Mesenchymal stem cell (in vitro differentiated cells and primary cell): ENCODE data around the gene CDK6.
"Not testable (repeated sequence)": the region's sequence is repeated elsewhere in the genome, so short reads cannot be mapped to it uniquely, and the experiment has no call there.

Experiments used
- DNase-seq: peaks from one replicate; pipeline ENCODE4 v3.0.0-alpha.2; 2013
- H2AFZ ChIP-seq: one replicate; pipeline ENCODE4 v1.6.1; 2013; ENCODE audit warnings: low read depth, mild to moderate bottlenecking, control low read depth, inconsistent platforms, low read length, moderate library complexity
- H2AK5ac ChIP-seq: 2 replicates; pipeline ENCODE4 v1.6.1; 2013; ENCODE audit warnings: low read length, moderate library complexity, mild to moderate bottlenecking, inconsistent platforms; ENCODE audit not compliant: severe bottlenecking
- H2BK120ac ChIP-seq: one replicate; pipeline ENCODE4 v1.6.1; 2013; ENCODE audit warnings: low read depth, mild to moderate bottlenecking, inconsistent platforms, low read length, moderate library complexity
- H2BK12ac ChIP-seq, 2 experiments: one replicate each; pipeline ENCODE4 v1.6.1; 2013; ENCODE audit warnings: inconsistent platforms in 2 of 2, low read length in 2 of 2, mild to moderate bottlenecking in 2 of 2, moderate library complexity in 2 of 2, control low read depth in 1 of 2
- H2BK15ac ChIP-seq: one replicate; pipeline ENCODE4 v1.6.1; 2013; ENCODE audit warnings: mild to moderate bottlenecking, low read depth, inconsistent platforms; ENCODE audit not compliant: poor library complexity, severe bottlenecking
- H2BK5ac ChIP-seq: 2 replicates; pipeline ENCODE4 v1.6.1; 2013; ENCODE audit warnings: low read depth, mild to moderate bottlenecking, low read length, control low read depth, inconsistent platforms; ENCODE audit not compliant: poor library complexity, severe bottlenecking
- H3K14ac ChIP-seq, 2 experiments: one replicate each; pipeline ENCODE4 v1.6.1; 2013; ENCODE audit warnings: inconsistent platforms in 2 of 2, low read length in 2 of 2, control low read depth in 1 of 2, mild to moderate bottlenecking in 1 of 2, moderate library complexity in 1 of 2
- H3K18ac ChIP-seq, 2 experiments: one replicate each; pipeline ENCODE4 v1.6.1; 2013; ENCODE audit warnings: inconsistent platforms in 2 of 2, low read length in 2 of 2, control low read depth in 1 of 2, low read depth in 1 of 2, mild to moderate bottlenecking in 1 of 2
- H3K23ac ChIP-seq, 2 experiments: one replicate each; pipeline ENCODE4 v1.6.1; 2013; ENCODE audit warnings: inconsistent platforms in 2 of 2, low read length in 2 of 2, mild to moderate bottlenecking in 2 of 2, moderate library complexity in 2 of 2, control low read depth in 1 of 2
- H3K27ac ChIP-seq: 2 replicates; pipeline ENCODE4 v1.5.1; 2013; ENCODE audit warnings: mild to moderate bottlenecking, moderate library complexity, low read length, control low read depth, inconsistent platforms; ENCODE audit not compliant: poor library complexity, severe bottlenecking
- H3K27me3 ChIP-seq, 2 experiments: 2 replicates each; pipeline versions ENCODE4 v1.6.1 to v1.7.0; 2013; ENCODE audit warnings: low read length in 2 of 2, mild to moderate bottlenecking in 2 of 2, moderate library complexity in 2 of 2, control low read depth in 1 of 2, inconsistent platforms in 1 of 2; ENCODE audit not compliant: control insufficient read depth in 1 of 2, insufficient read depth in 1 of 2
- H3K36me3 ChIP-seq, 2 experiments: 2 replicates each; pipeline versions ENCODE4 v1.6.1 to v1.7.0; 2013; ENCODE audit warnings: low read length in 2 of 2, control low read depth in 1 of 2, inconsistent platforms in 1 of 2, low read depth in 1 of 2, mild to moderate bottlenecking in 1 of 2; ENCODE audit not compliant: insufficient read depth in 2 of 2, control insufficient read depth in 1 of 2
- H3K4ac ChIP-seq, 2 experiments: one replicate each; pipeline ENCODE4 v1.6.1; 2013; ENCODE audit warnings: inconsistent platforms in 2 of 2, low read length in 2 of 2, mild to moderate bottlenecking in 2 of 2, moderate library complexity in 2 of 2, control low read depth in 1 of 2, low read depth in 1 of 2
- H3K4me1 ChIP-seq: 2 replicates; pipeline ENCODE4 v1.6.1; 2013; ENCODE audit warnings: low read depth, low read length, control low read depth; ENCODE audit not compliant: control insufficient read depth, insufficient read depth
- H3K4me2 ChIP-seq: 2 replicates; pipeline ENCODE4 v1.6.1; 2013; ENCODE audit warnings: low read length, mild to moderate bottlenecking, inconsistent platforms; ENCODE audit not compliant: poor library complexity, severe bottlenecking
- H3K4me3 ChIP-seq, 2 experiments: 2 replicates each; pipeline versions ENCODE4 v1.5.1 to v1.7.0; 2013; ENCODE audit warnings: low read length in 2 of 2, mild to moderate bottlenecking in 2 of 2, control low read depth in 1 of 2, low read depth in 1 of 2; ENCODE audit not compliant: insufficient read depth in 1 of 2
- H3K79me1 ChIP-seq: replicated peaks from 2 replicates; pipeline ENCODE4 v1.6.1; 2013; ENCODE audit warnings: mild to moderate bottlenecking, control low read depth, low read length, inconsistent platforms; ENCODE audit not compliant: poor library complexity, severe bottlenecking
- H3K9ac ChIP-seq: 2 replicates; pipeline ENCODE4 v1.7.0; 2013; ENCODE audit warnings: mild to moderate bottlenecking, low read length, moderate library complexity
- H3K9me3 ChIP-seq: 2 replicates; pipeline ENCODE4 v1.7.0; 2013; ENCODE audit warnings: mild to moderate bottlenecking, low read length; ENCODE audit not compliant: control insufficient read depth
- H4K8ac ChIP-seq: one replicate; pipeline ENCODE4 v1.6.1; 2013; ENCODE audit warnings: inconsistent platforms, mild to moderate bottlenecking, low read length, moderate library complexity
- H4K91ac ChIP-seq: one replicate; pipeline ENCODE4 v1.6.1; 2013; ENCODE audit warnings: mild to moderate bottlenecking, low read length, inconsistent platforms
- WGBS: methylation state at CpG from one replicate; pipeline ENCODE4 v1.1.7; 2013; ENCODE audit warnings: mixed read lengths; 5-methylcytosine and 5-hydroxymethylcytosine counted together

CDK6 gene

DNA sequence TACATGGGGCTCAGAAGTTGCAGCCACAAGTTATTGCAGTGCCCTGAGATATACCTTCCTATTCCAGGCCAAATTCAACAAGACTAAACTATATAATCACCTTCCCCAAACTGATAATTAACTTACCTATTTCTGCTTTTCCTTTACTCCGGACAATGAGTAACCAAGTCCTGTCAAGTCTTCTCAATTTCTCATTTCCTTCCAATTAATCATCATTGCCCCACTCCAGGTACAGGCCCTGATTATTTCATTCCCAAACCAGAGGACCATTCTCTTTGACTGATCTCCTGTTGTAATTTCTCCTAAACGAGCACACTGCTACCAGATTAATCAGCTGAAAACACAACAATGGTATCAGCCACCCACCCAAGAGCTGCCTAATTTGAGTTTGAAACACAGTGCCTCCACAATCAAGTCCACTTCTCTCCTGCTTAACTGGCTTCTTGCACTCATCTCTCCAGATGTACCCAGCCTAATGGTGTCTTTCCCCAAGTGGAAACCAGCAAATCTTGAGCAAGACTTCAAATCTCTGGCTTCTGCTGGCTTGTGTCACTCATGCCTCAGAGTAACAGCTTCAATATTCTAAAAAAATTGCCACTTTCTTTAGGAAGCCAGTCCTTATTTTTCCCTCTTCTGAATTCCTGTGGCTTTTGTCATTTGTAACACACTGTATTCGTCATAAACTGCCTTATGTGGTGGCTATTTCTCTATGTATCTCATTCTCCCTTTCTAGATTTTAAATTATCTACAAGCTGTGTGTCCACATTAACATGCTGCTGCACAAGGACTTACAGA is 89.1 kb downstream of the CDK6 start:
- H4K8ac ChIP-seq, result no peak overlapping the region
- H3K4ac ChIP-seq, result no peak overlapping the region
- no peak overlapping the region for H2BK12ac ChIP-seq
- no peaks in the 10 kb centered on the region for H3K9me3 ChIP-seq
- peak; percentile 52 for DNase-seq
- H2AFZ ChIP-seq, result no peak overlapping the region
- no peak overlapping the region for H3K14ac ChIP-seq
- no peak overlapping the region for H3K18ac ChIP-seq
- no peak overlapping the region for H2BK15ac ChIP-seq
- no peak overlapping the region for H3K23ac ChIP-seq
- 35% methylated on average over 3 of the region's 3 CpGs for WGBS
- no peaks in the 10 kb centered on the region for H3K27me3 ChIP-seq
- H3K4me1 ChIP-seq, result peaks cover 3% of the 10 kb centered on the region
- H2BK120ac ChIP-seq, result no peak overlapping the region
- H3K36me3 ChIP-seq, result peaks cover 0 to 3% of the 10 kb centered on the region in 2 experiments
- no peak overlapping the region for H2AK5ac ChIP-seq
- no peak overlapping the region for H3K9ac ChIP-seq
- H3K4me2 ChIP-seq, result peak overlapping the region; percentile 33
- peaks cover 1% of the 10 kb centered on the region for H3K79me1 ChIP-seq
- peak overlapping the region; percentile 81 for H3K27ac ChIP-seq
- no peak overlapping the region for H3K4me3 ChIP-seq
- no peak overlapping the region for H4K91ac ChIP-seq
- no peak overlapping the region for H2BK5ac ChIP-seq

DNA sequence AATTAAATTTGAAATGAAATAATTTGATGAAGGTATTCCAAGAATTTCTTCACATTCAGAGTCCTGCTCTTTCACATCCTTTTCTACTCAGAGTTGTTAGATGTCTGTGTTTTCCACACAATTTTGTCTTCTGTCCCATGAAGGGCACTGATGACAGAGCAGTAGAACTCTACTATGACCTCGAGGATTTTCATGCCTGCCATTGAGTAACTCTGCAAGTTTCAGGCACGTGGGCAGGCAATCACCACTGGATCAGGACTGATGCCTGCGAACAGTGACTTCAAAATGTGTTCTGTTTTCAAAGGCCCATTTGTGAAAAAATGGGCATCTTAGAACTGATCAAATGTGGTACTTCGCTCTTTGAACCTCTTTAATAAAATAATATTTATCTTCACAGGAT is 91.1 kb downstream of the CDK6 start:
- Histone ChIP-seq H2BK120ac (no peak overlapping the region), H2AFZ (no peak overlapping the region), H3K4me2 (no peak overlapping the region), H3K18ac (no peak overlapping the region), H2BK15ac (no peak overlapping the region), H3K14ac (no peak overlapping the region), H3K27me3 (no peaks in the 10 kb centered on the region), H2AK5ac (no peak overlapping the region), H4K91ac (no peak overlapping the region), H3K4ac (no peak overlapping the region), H2BK5ac (no peak overlapping the region), H3K23ac (no peak overlapping the region), H2BK12ac (no peak overlapping the region), H3K36me3 (peaks cover 0 to 3% of the 10 kb centered on the region in 2 experiments), H3K4me3 (no peak overlapping the region), H3K79me1 (peaks cover 1% of the 10 kb centered on the region), H3K9ac (no peak overlapping the region), H3K4me1 (peaks cover 3% of the 10 kb centered on the region), H3K27ac (no peak overlapping the region), H3K9me3 (no peaks in the 10 kb centered on the region), H4K8ac (no peak overlapping the region)
- WGBS, result 80% methylated on average over 3 of the region's 4 CpGs
- no peak for DNase-seq

DNA sequence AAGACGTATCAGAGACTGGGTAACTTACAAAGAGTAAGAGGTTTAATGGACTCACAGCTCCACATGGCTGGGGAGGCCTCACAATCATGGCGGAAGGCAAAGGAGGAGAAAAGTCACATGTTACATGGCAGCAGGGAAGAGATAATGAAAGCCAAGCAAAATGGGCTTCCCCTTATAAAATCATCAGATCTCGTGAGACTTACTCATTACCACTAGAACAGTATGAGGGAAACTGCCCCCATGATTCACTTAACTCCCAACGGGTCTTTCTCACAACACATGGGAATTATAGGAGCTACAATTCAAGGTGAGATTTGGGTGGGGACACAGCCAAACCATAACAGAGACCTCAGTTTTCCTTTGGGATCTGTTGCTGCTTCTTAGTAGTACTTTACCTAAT is 92.2 kb downstream of the CDK6 start:
- not testable (repeated sequence) for H3K18ac ChIP-seq, H3K27me3 ChIP-seq, H3K4me2 ChIP-seq, H2AFZ ChIP-seq, H2BK120ac ChIP-seq, H3K79me1 ChIP-seq, H3K14ac ChIP-seq, H3K4me3 ChIP-seq, H3K23ac ChIP-seq, DNase-seq, H4K8ac ChIP-seq, H3K27ac ChIP-seq, H3K4ac ChIP-seq, H2BK5ac ChIP-seq, H2AK5ac ChIP-seq, H2BK12ac ChIP-seq, H3K36me3 ChIP-seq, H4K91ac ChIP-seq, H3K4me1 ChIP-seq, H2BK15ac ChIP-seq, H3K9ac ChIP-seq, H3K9me3 ChIP-seq
- 91% methylated on average over 2 of the region's 4 CpGs for WGBS

DNA sequence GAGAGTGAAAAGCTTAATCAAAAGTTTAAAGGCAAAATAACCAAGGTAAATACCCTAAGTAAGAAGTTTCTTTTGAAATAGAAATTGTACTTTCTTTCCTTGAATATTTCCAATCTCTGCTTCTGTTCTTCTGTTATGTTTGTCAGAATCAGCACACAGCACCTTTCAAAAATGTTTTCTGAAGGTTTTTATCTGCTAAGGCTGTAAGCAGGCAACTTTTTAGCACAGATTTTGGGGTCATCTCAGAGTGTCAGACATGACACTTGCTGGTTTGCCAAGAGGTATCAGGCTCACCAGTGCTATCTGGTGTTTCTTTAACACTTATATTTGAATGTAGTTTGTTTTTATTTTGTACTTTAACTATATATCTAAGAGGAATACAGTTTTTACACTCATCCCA is 94.2 kb downstream of the CDK6 start:
- Histone ChIP-seq H3K27me3 (no peaks in the 10 kb centered on the region), H3K4me2 (no peak overlapping the region), H3K18ac (no peak overlapping the region), H2BK120ac (no peak overlapping the region), H4K91ac (no peak overlapping the region), H2BK15ac (no peak overlapping the region), H3K23ac (no peak overlapping the region), H2BK5ac (no peak overlapping the region), H3K4ac (no peak overlapping the region), H3K9ac (no peak overlapping the region), H2BK12ac (no peak overlapping the region), H3K27ac (peak overlapping the region; percentile 48), H4K8ac (no peak overlapping the region), H2AFZ (no peak overlapping the region), H3K4me3 (no peak overlapping the region), H3K79me1 (no peaks in the 10 kb centered on the region), H3K9me3 (no peaks in the 10 kb centered on the region), H3K36me3 (no peaks in the 10 kb centered on the region), H3K4me1 (peaks cover 2% of the 10 kb centered on the region), H3K14ac (no peak overlapping the region), H2AK5ac (peak overlapping the region; percentile 85)
- no peak for DNase-seq
